Measurements from ENCODE around the gene DHRS13. TPM values are rescaled to one million over a fixed set of nuclear protein-coding genes. Genes with fewer than 3 reads are reported as not detected.

The DHRS13 gene
- total RNA-seq, 1 donor from 2014 or later: 25.9 TPM

GRCh38 chr17:28865946-28866752 is 36.7 kb downstream of the DHRS13 start:
- Mint-ChIP-seq H3K9me3 (ENCODE audit: low read depth) (no peaks in the 10 kb centered on the region), H3K27ac (no peak overlapping the region), H3K4me1 (ENCODE audit: low read depth) (peaks cover 6% of the 10 kb centered on the region), H3K27me3 (no peaks in the 10 kb centered on the region), H3K4me3 (ENCODE audit: low read depth) (no peak overlapping the region), H3K36me3 (ENCODE audit: insufficient read depth) (peaks cover 2% of the 10 kb centered on the region)
- TF ChIP-seq CTCF (IDR thresholded peaks at IDR 0.05; ENCODE audit: unreplicated experiment): no peak
- DNase-seq (ENCODE audit: low spot score, unreplicated experiment): no peak

- Mint-ChIP-seq H3K27me3 (no peaks in the 10 kb centered on the region), H3K9me3 (ENCODE audit: low read depth) (no peaks in the 10 kb centered on the region), H3K36me3 (ENCODE audit: insufficient read depth) (peaks cover 4% of the 10 kb centered on the region), H3K4me3 (ENCODE audit: low read depth) (no peak overlapping the region), H3K27ac (peak overlapping the region; percentile 91), H3K4me1 (ENCODE audit: low read depth) (peaks cover 6% of the 10 kb centered on the region)
- TF ChIP-seq CTCF (IDR thresholded peaks at IDR 0.05; ENCODE audit: unreplicated experiment): no peak
- no peak for DNase-seq (ENCODE audit: low spot score, unreplicated experiment)
These were observed 37.7 kb downstream of the DHRS13 start for GRCh38 chr17:28864991-28865849.

GRCh38 chr17:28863953-28864352 is 38.9 kb downstream of the DHRS13 start:
- H3K9me3 Mint-ChIP-seq (ENCODE audit: low read depth): no peaks in the 10 kb centered on the region
- H3K36me3 Mint-ChIP-seq (ENCODE audit: insufficient read depth): peaks cover 6% of the 10 kb centered on the region
- no peak for DNase-seq (ENCODE audit: low spot score, unreplicated experiment)
- H3K4me1 Mint-ChIP-seq (ENCODE audit: low read depth): peaks cover 6% of the 10 kb centered on the region
- no peak for TF ChIP-seq CTCF (IDR thresholded peaks at IDR 0.05; ENCODE audit: unreplicated experiment)
- H3K27ac Mint-ChIP-seq: no peak overlapping the region
- H3K27me3 Mint-ChIP-seq: no peaks in the 10 kb centered on the region
- H3K4me3 Mint-ChIP-seq (ENCODE audit: low read depth): no peak overlapping the region

- no peak for DNase-seq (ENCODE audit: low spot score, unreplicated experiment)
- H3K4me3 Mint-ChIP-seq (ENCODE audit: low read depth): no peak overlapping the region
- no peak overlapping the region for H3K27ac Mint-ChIP-seq
- peaks cover 6% of the 10 kb centered on the region for H3K4me1 Mint-ChIP-seq (ENCODE audit: low read depth)
- peaks cover 12% of the 10 kb centered on the region for H3K36me3 Mint-ChIP-seq (ENCODE audit: insufficient read depth)
- H3K27me3 Mint-ChIP-seq: no peaks in the 10 kb centered on the region
- TF ChIP-seq CTCF (IDR thresholded peaks at IDR 0.05; ENCODE audit: unreplicated experiment): no peak
- no peaks in the 10 kb centered on the region for H3K9me3 Mint-ChIP-seq (ENCODE audit: low read depth)
These were observed 40.3 kb downstream of the DHRS13 start for GRCh38 chr17:28862561-28862960.

- Mint-ChIP-seq H3K9me3 (ENCODE audit: low read depth) (no peaks in the 10 kb centered on the region), H3K27ac (no peak overlapping the region), H3K27me3 (no peaks in the 10 kb centered on the region), H3K4me1 (ENCODE audit: low read depth) (peaks cover 6% of the 10 kb centered on the region), H3K4me3 (ENCODE audit: low read depth) (no peak overlapping the region), H3K36me3 (ENCODE audit: insufficient read depth) (peaks cover 12% of the 10 kb centered on the region)
- no peak for DNase-seq (ENCODE audit: low spot score, unreplicated experiment)
- TF ChIP-seq CTCF (IDR thresholded peaks at IDR 0.05; ENCODE audit: unreplicated experiment): no peak
These were observed 41.3 kb downstream of the DHRS13 start for GRCh38 chr17:28861393-28862203.
